OCI-LY1 (cell line): ENCODE data around the gene SYCE3.

ENCODE experiments used
- H2AFZ ChIP-seq: fragments of 200-600 bp; sonication (generic), shearing (Covaris generic); 2 replicates; pipeline ENCODE4 v1.6.0; 2014; ENCODE audit warnings: antibody characterized with exemption, mild to moderate bottlenecking, low read length
- H3F3A ChIP-seq: fragments of 200-600 bp; sonication (generic), shearing (Covaris generic); 2 replicates; pipeline ENCODE4 v1.6.0; 2014; ENCODE audit warnings: mild to moderate bottlenecking, antibody characterized with exemption, low read length, moderate library complexity; ENCODE audit not compliant: insufficient read depth
- H3K27ac ChIP-seq: fragments of 200-600 bp; sonication (generic); 2 replicates; pipeline ENCODE4 v1.5.1; 2014; ENCODE audit warnings: low read length, mixed run types, mild to moderate bottlenecking, low read depth; ENCODE audit not compliant: poor library complexity, severe bottlenecking
- H3K27me3 ChIP-seq: fragments of 200-600 bp; sonication (generic); 2 replicates; pipeline ENCODE4 v1.6.0; 2014; ENCODE audit warnings: antibody characterized with exemption, mild to moderate bottlenecking, low read length, moderate library complexity; ENCODE audit not compliant: insufficient read depth
- H3K36me3 ChIP-seq: fragments of 200-600 bp; sonication (generic); 2 replicates; pipeline ENCODE4 v1.6.1; 2014; ENCODE audit warnings: mild to moderate bottlenecking, antibody characterized with exemption, low read length, moderate library complexity, mixed read lengths; ENCODE audit not compliant: insufficient read depth
- H3K4me1 ChIP-seq: fragments of 200-600 bp; sonication (generic); 2 replicates; pipeline ENCODE4 v1.5.1; 2014; ENCODE audit warnings: mild to moderate bottlenecking, low read length, moderate library complexity; ENCODE audit not compliant: insufficient read depth, severe bottlenecking
- H3K4me2 ChIP-seq: fragments of 200-600 bp; sonication (generic), shearing (Covaris generic); 2 replicates; pipeline ENCODE4 v1.6.1; 2014; ENCODE audit warnings: low read length
- H3K4me3 ChIP-seq: fragments of 200-600 bp; sonication (generic); 2 replicates; pipeline ENCODE4 v1.5.1; 2014; ENCODE audit warnings: low read length, low read depth, mild to moderate bottlenecking, mixed read lengths; ENCODE audit not compliant: poor library complexity, severe bottlenecking
- H3K79me2 ChIP-seq: fragments of 200-600 bp; shearing (Covaris generic); 2 replicates; pipeline ENCODE4 v1.6.1; 2016; ENCODE audit warnings: mixed run types, low read length, mixed read lengths; ENCODE audit not compliant: insufficient read depth
- H3K9ac ChIP-seq: fragments of 200-600 bp; sonication (generic), shearing (Covaris generic); 2 replicates; pipeline ENCODE4 v1.6.1; 2014; ENCODE audit warnings: mild to moderate bottlenecking, low read length, mixed read lengths
- H3K9me2 ChIP-seq: fragments of 200-600 bp; sonication (generic), shearing (Covaris generic); 2 replicates; pipeline ENCODE4 v1.6.1; 2014; ENCODE audit warnings: low read depth, mild to moderate bottlenecking, low read length, mixed read lengths
- H3K9me3 ChIP-seq: fragments of 200-600 bp; shearing (Covaris generic); 2 replicates; pipeline ENCODE4 v1.6.1; 2014; ENCODE audit warnings: low read length, mixed read lengths
- H4K20me1 ChIP-seq: fragments of 200-600 bp; sonication (generic), shearing (Covaris generic); 2 replicates; pipeline ENCODE4 v1.6.0; 2016; ENCODE audit warnings: mild to moderate bottlenecking, low read length; ENCODE audit not compliant: insufficient read depth
- CTCF ChIP-seq: fragments of 200-600 bp; sonication (generic), shearing (Covaris generic); IDR thresholded peaks from 2 replicates; pipeline ENCODE4 v1.5.1; 2017; ENCODE audit warnings: mild to moderate bottlenecking, antibody characterized with exemption, low read length, moderate library complexity, mixed read lengths
- EZH2 ChIP-seq: fragments of 200-600 bp; sonication (generic), shearing (Covaris generic); IDR thresholded peaks from 2 replicates; pipeline ENCODE4 v1.8.0; 2017; ENCODE audit warnings: borderline replicate concordance, mixed run types, mild to moderate bottlenecking, antibody characterized with exemption, low read length, moderate library complexity, mixed read lengths

SYCE3 gene

GRCh38 chr22:50547263-50547985, 15.3 kb downstream of the SYCE3 start:
- no peaks in the 10 kb centered on the region for H3K9me2 ChIP-seq
- no peaks in the 10 kb centered on the region for H4K20me1 ChIP-seq
- peaks cover 26% of the 10 kb centered on the region for H3K4me1 ChIP-seq
- H3F3A ChIP-seq, result no peaks in the 10 kb centered on the region
- no peak overlapping the region for H3K4me3 ChIP-seq
- no peak for TF ChIP-seq CTCF
- no peak for TF ChIP-seq EZH2
- no peak overlapping the region for H3K27ac ChIP-seq
- H3K27me3 ChIP-seq, result peaks cover 5% of the 10 kb centered on the region; the same call in 1 of the 2 replicates
- H3K4me2 ChIP-seq, result no peak overlapping the region
- H3K79me2 ChIP-seq, result no peaks in the 10 kb centered on the region
- H3K36me3 ChIP-seq, result no peaks in the 10 kb centered on the region
- no peak overlapping the region for H2AFZ ChIP-seq
- no peak overlapping the region for H3K9ac ChIP-seq
- H3K9me3 ChIP-seq, result no peaks in the 10 kb centered on the region

GRCh38 chr22:50546326-50547262, 16.1 kb downstream of the SYCE3 start:
- Histone ChIP-seq H3K4me2 (no peak overlapping the region), H3K79me2 (no peaks in the 10 kb centered on the region), H2AFZ (no peak overlapping the region), H3F3A (no peaks in the 10 kb centered on the region), H3K9ac (no peak overlapping the region), H3K4me3 (no peak overlapping the region), H3K4me1 (peaks cover 35% of the 10 kb centered on the region), H3K27me3 (peaks cover 5% of the 10 kb centered on the region; the same call in 1 of the 2 replicates), H3K9me3 (no peaks in the 10 kb centered on the region), H3K9me2 (no peaks in the 10 kb centered on the region), H3K27ac (no peak overlapping the region), H4K20me1 (no peaks in the 10 kb centered on the region), H3K36me3 (no peaks in the 10 kb centered on the region)
- no peak for TF ChIP-seq CTCF
- no peak for TF ChIP-seq EZH2

GRCh38 chr22:50545522-50546325, 17.0 kb downstream of the SYCE3 start, which contains the start of gene KLHDC7B:
KLHDC7B (plus strand) TSS chr22:50545899; CDS start chr22:50546244, 345 bp downstream.
- H3K27ac ChIP-seq, result no peak within 1 kb of the TSS
- H3K36me3 ChIP-seq, result no peaks in the 10 kb centered on the region
- no peaks in the 10 kb centered on the region for H3K79me2 ChIP-seq
- TF ChIP-seq EZH2 (no peak), CTCF (no peak)
- H3K9me3 ChIP-seq, result no peaks in the 10 kb centered on the region
- no peaks in the 10 kb centered on the region for H3K27me3 ChIP-seq
- no peaks in the 10 kb centered on the region for H3K9me2 ChIP-seq
- H2AFZ ChIP-seq, result no peak within 1 kb of the TSS
- H3F3A ChIP-seq, result peaks cover 2% of the 10 kb centered on the region; the same call in 1 of the 2 replicates
- H4K20me1 ChIP-seq, result no peaks in the 10 kb centered on the region
- no peak within 1 kb of the TSS for H3K4me2 ChIP-seq
- H3K4me1 ChIP-seq, result peaks cover 43% of the 10 kb centered on the region
- H3K4me3 ChIP-seq, result no peak within 1 kb of the TSS
- no peak within 1 kb of the TSS for H3K9ac ChIP-seq
